H1 (cell line): Measurements from ENCODE around the gene EXOC2. TPM values are rescaled to one million over a fixed set of nuclear protein-coding genes. Genes with fewer than 3 reads are reported as not detected.

Source experiments
- CTCF ChIA-PET: fragments of 300-600 bp; sonication (Branson Sonifier 250); formaldehyde crosslinking; loops from one replicate; lab custom pipeline; 2021; ENCODE audit not compliant: partially characterized antibody; lab: Charles Lee
- POLR2A ChIA-PET: fragments of 300-600 bp; sonication (Branson Sonifier 250); formaldehyde crosslinking; loops from one replicate; lab custom pipeline; 2021; ENCODE audit warnings: inconsistent platforms; ENCODE audit not compliant: partially characterized antibody; lab: Charles Lee
- DNase-seq, 2 experiments: peaks; one replicate each; pipeline versions ENCODE4 v3.0.0 to v3.0.0-alpha.2; 2010 to 2022; ENCODE audit warnings: low spot score in 2 of 2, low read depth in 1 of 2, mixed read lengths in 1 of 2
- FAIRE-seq: peaks from 2 replicates; lab custom pipeline; 2011; peaks lifted over from hg19 to GRCh38; lab: Jason Lieb, UNC
- H2AFZ ChIP-seq: 2 replicates; pipeline ENCODE4 v1.8.1; 2012; ENCODE audit warnings: low read length, inconsistent platforms
- H2AK5ac ChIP-seq: 2 replicates; pipeline ENCODE4 v1.6.1; 2013; ENCODE audit warnings: low read depth, low read length
- H2BK120ac ChIP-seq: replicated peaks from 2 replicates; pipeline ENCODE3; 2013; ENCODE audit warnings: low read depth, low read length, inconsistent platforms
- H2BK12ac ChIP-seq: 2 replicates; pipeline ENCODE4 v1.6.1; 2013; ENCODE audit warnings: low read depth, low read length
- H2BK15ac ChIP-seq: 2 replicates; pipeline ENCODE4 v1.6.1; 2013; ENCODE audit warnings: low read length
- H2BK20ac ChIP-seq: 2 replicates; pipeline ENCODE4 v1.6.1; 2013; ENCODE audit warnings: low read length
- H2BK5ac ChIP-seq: 2 replicates; pipeline ENCODE4 v1.6.1; 2013; ENCODE audit warnings: low read depth, low read length
- H3K14ac ChIP-seq: 2 replicates; pipeline ENCODE4 v1.6.1; 2013; ENCODE audit warnings: inconsistent platforms; ENCODE audit not compliant: insufficient read length
- H3K18ac ChIP-seq: 2 replicates; pipeline ENCODE4 v1.6.1; 2013; ENCODE audit warnings: low read length; ENCODE audit errors: extremely low read depth
- H3K23ac ChIP-seq: 2 replicates; pipeline ENCODE4 v1.6.1; 2013; ENCODE audit warnings: inconsistent platforms; ENCODE audit not compliant: insufficient read length
- H3K23me2 ChIP-seq: 2 replicates; pipeline ENCODE4 v1.6.1; 2013; ENCODE audit warnings: low read depth, low read length
- H3K27ac ChIP-seq: 2 replicates; pipeline ENCODE4 v1.6.1; 2011; ENCODE audit warnings: low read depth, low read length, inconsistent platforms
- H3K27me3 ChIP-seq, 4 experiments: replicated peaks in 1 of 4; 1 replicate in 1 of 4; 2 replicates in 3 of 4; pipeline versions ENCODE4 v1.6.1 to v1.8.1; 2011 to 2013; ENCODE audit warnings: low read length in 3 of 4, mild to moderate bottlenecking in 3 of 4, inconsistent platforms in 2 of 4, mixed read lengths in 2 of 4, moderate library complexity in 1 of 4; ENCODE audit not compliant: control insufficient read depth in 3 of 4, insufficient read depth in 3 of 4; ENCODE audit errors: extremely low read depth in 1 of 4
- H3K36me3 ChIP-seq, 4 experiments: 2 replicates each; pipeline versions ENCODE4 v1.6.1 to v1.8.1; 2011 to 2013; ENCODE audit warnings: mild to moderate bottlenecking in 4 of 4, low read length in 3 of 4, moderate library complexity in 2 of 4, control low read depth in 1 of 4, inconsistent platforms in 1 of 4; ENCODE audit not compliant: insufficient read depth in 4 of 4, control insufficient read depth in 2 of 4
- H3K4ac ChIP-seq: replicated peaks from 2 replicates; pipeline ENCODE3; 2013; ENCODE audit warnings: low read length, low read depth, mixed read lengths, inconsistent platforms; ENCODE audit not compliant: insufficient read length
- H3K4me1 ChIP-seq, 4 experiments: replicated peaks in 1 of 4; 1 replicate in 1 of 4; 2 replicates in 3 of 4; pipeline versions ENCODE4 v1.6.1 to v1.8.1; 2011 to 2013; ENCODE audit warnings: low read length in 3 of 4, inconsistent platforms in 2 of 4, mixed read lengths in 1 of 4; ENCODE audit not compliant: insufficient read depth in 4 of 4, control insufficient read depth in 3 of 4
- H3K4me2 ChIP-seq, 2 experiments: 2 replicates each; pipeline versions ENCODE4 v1.6.1 to v1.8.1; 2011 to 2013; ENCODE audit warnings: low read depth in 2 of 2, low read length in 2 of 2, control low read depth in 1 of 2, inconsistent platforms in 1 of 2, mild to moderate bottlenecking in 1 of 2; ENCODE audit not compliant: insufficient read depth in 1 of 2
- H3K4me3 ChIP-seq, 4 experiments: fragments of 200-600, 300-600 bp in 1 of 4; sonication (generic), shearing (Covaris generic), sonication (Bioruptor Twin) in 1 of 4; 2 replicates each; pipeline versions ENCODE4 v1.5.1 to v1.8.1; 2011 to 2016; ENCODE audit warnings: low read length in 4 of 4, low read depth in 3 of 4, control low read depth in 2 of 4, inconsistent platforms in 2 of 4, mild to moderate bottlenecking in 2 of 4, mixed read lengths in 1 of 4, moderate library complexity in 1 of 4; ENCODE audit not compliant: insufficient read depth in 2 of 4; ENCODE audit errors: extremely low read depth in 1 of 4
- H3K56ac ChIP-seq: replicated peaks from 2 replicates; pipeline ENCODE3; 2013; ENCODE audit warnings: low read depth, mild to moderate bottlenecking, mixed read lengths, low read length, inconsistent platforms; ENCODE audit not compliant: insufficient read length
- H3K79me1 ChIP-seq: 2 replicates; pipeline ENCODE4 v1.6.1; 2013; ENCODE audit warnings: low read depth, low read length, control low read depth
- H3K79me2 ChIP-seq, 2 experiments: 2 replicates each; pipeline versions ENCODE4 v1.6.1 to v1.8.1; 2012 to 2013; ENCODE audit warnings: low read length in 2 of 2, mild to moderate bottlenecking in 2 of 2, inconsistent platforms in 1 of 2; ENCODE audit not compliant: insufficient read depth in 2 of 2, control insufficient read depth in 1 of 2
- H3K9ac ChIP-seq, 4 experiments: replicated peaks in 1 of 4; 1 replicate in 1 of 4; 2 replicates in 3 of 4; pipeline versions ENCODE4 v1.6.1 to v1.8.1; 2011 to 2013; ENCODE audit warnings: low read depth in 3 of 4, low read length in 3 of 4, control low read depth in 2 of 4, mild to moderate bottlenecking in 2 of 4, moderate library complexity in 2 of 4, inconsistent platforms in 1 of 4; ENCODE audit errors: extremely low read depth in 1 of 4
- H3K9me3 ChIP-seq, 2 experiments: 2 replicates each; pipeline versions ENCODE4 v1.6.1 to v1.8.1; 2012 to 2013; ENCODE audit warnings: mild to moderate bottlenecking in 2 of 2, moderate library complexity in 2 of 2, control low read depth in 1 of 2, inconsistent platforms in 1 of 2, low read depth in 1 of 2, low read length in 1 of 2, mixed read lengths in 1 of 2; ENCODE audit not compliant: insufficient read depth in 2 of 2
- H4K20me1 ChIP-seq, 2 experiments: replicated peaks in 1 of 2; 2 replicates each; pipeline versions ENCODE3 to v1.8.1; 2011 to 2013; ENCODE audit warnings: inconsistent platforms in 2 of 2, low read length in 2 of 2, mild to moderate bottlenecking in 1 of 2; ENCODE audit not compliant: insufficient read depth in 2 of 2, control insufficient read depth in 1 of 2
- H4K5ac ChIP-seq: 2 replicates; pipeline ENCODE4 v1.6.1; 2013; ENCODE audit warnings: low read length, low read depth, mixed read lengths, inconsistent platforms; ENCODE audit not compliant: insufficient read length
- H4K8ac ChIP-seq: 2 replicates; pipeline ENCODE4 v1.8.0; 2013; ENCODE audit warnings: mild to moderate bottlenecking, moderate library complexity, low read length, inconsistent platforms; ENCODE audit not compliant: insufficient read depth; ENCODE audit errors: extremely low read depth
- H4K91ac ChIP-seq: replicated peaks from 2 replicates; pipeline ENCODE3; 2013; ENCODE audit warnings: low read length, mixed read lengths, inconsistent platforms; ENCODE audit not compliant: insufficient read length
- BCL11A ChIP-seq, 2 experiments: IDR thresholded peaks; one replicate each; pipeline ENCODE4 v1.6.1; 2011; ENCODE audit warnings: low read depth in 2 of 2, low read length in 2 of 2, mild to moderate bottlenecking in 2 of 2
- CHD2 ChIP-seq: IDR thresholded peaks from 2 replicates; pipeline ENCODE4 v1.6.1; 2012; ENCODE audit warnings: low read length, improper control_type of control experiment
- EGR1 ChIP-seq: IDR thresholded peaks from 2 replicates; pipeline ENCODE4 v1.6.1; 2011; ENCODE audit warnings: low read depth, low read length, borderline replicate concordance
- EP300 ChIP-seq, 2 experiments: IDR thresholded peaks; 1 replicate in 1 of 2; 2 replicates in 1 of 2; pipeline ENCODE4 v1.6.1; 2011 to 2012; ENCODE audit warnings: low read depth in 2 of 2, low read length in 2 of 2, mild to moderate bottlenecking in 2 of 2, borderline replicate concordance in 1 of 2, inconsistent platforms in 1 of 2, moderate library complexity in 1 of 2
- FOSL1 ChIP-seq: IDR thresholded peaks from 2 replicates; pipeline ENCODE4 v1.6.1; 2011; ENCODE audit warnings: mild to moderate bottlenecking, low read depth, low read length, moderate library complexity; ENCODE audit not compliant: insufficient read depth
- NANOG ChIP-seq: IDR thresholded peaks from 2 replicates; pipeline ENCODE4 v1.6.1; 2011; ENCODE audit warnings: low read length, low read depth, mild to moderate bottlenecking, inconsistent platforms; ENCODE audit not compliant: insufficient read depth, poor library complexity, severe bottlenecking
- RAD21 ChIP-seq, 2 experiments: IDR thresholded peaks in 1 of 2; conservative IDR thresholded peaks in 1 of 2; 2 replicates each; pipeline ENCODE4 v1.6.1; 2011; ENCODE audit warnings: low read depth in 2 of 2, low read length in 2 of 2, improper control_type of control experiment in 1 of 2, inconsistent platforms in 1 of 2, mild to moderate bottlenecking in 1 of 2, moderate library complexity in 1 of 2
- RBBP5 ChIP-seq: IDR thresholded peaks from 2 replicates; pipeline ENCODE4 v1.7.1; 2012; ENCODE audit warnings: low read depth, mild to moderate bottlenecking, inconsistent platforms, low read length, moderate library complexity, borderline replicate concordance
- SIRT6 ChIP-seq: IDR thresholded peaks from one replicate; pipeline ENCODE4 v1.7.1; 2012; ENCODE audit warnings: low read length, inconsistent platforms
- SRF ChIP-seq: IDR thresholded peaks from 2 replicates; pipeline ENCODE4 v1.6.1; 2011; ENCODE audit warnings: mild to moderate bottlenecking, low read depth, low read length, moderate library complexity
- SUZ12 ChIP-seq: fragments of 200-600 bp; sonication (generic); IDR thresholded peaks from 2 replicates; pipeline ENCODE4 v1.6.1; 2012; ENCODE audit warnings: mild to moderate bottlenecking, inconsistent platforms, low read length, moderate library complexity, mixed read lengths
- TBP ChIP-seq: IDR thresholded peaks from 2 replicates; pipeline ENCODE4 v1.6.1; 2011; ENCODE audit warnings: low read depth, low read length, improper control_type of control experiment
- WGBS, 2 experiments: shearing (Covaris generic) in 1 of 2; methylation state at CpG; one replicate each; pipeline versions ENCODE4 v1.1.6 to v1.1.7; 2013 to 2015; ENCODE audit warnings: low lambda C conversion rate in 2 of 2, mixed read lengths in 2 of 2, inconsistent platforms in 1 of 2, low coverage in 1 of 2, missing lambda C conversion rate in 1 of 2; ENCODE audit not compliant: insufficient replicate concordance in 2 of 2, insufficient coverage in 1 of 2, insufficient read length in 1 of 2; ENCODE audit errors: extremely low coverage in 1 of 2, missing lambda C conversion rate in 1 of 2; 5-methylcytosine and 5-hydroxymethylcytosine counted together
- polyA plus RNA-seq, 7 experiments: library from polyadenylated mRNA; depleted of rRNA in 3 of 7; stranded (reverse) in 5 of 7; unstranded in 2 of 7; fragments of >200 nt in 5 of 7; fragments of 200-250 nt in 2 of 7; gene quantifications; 1 replicate in 5 of 7; 2 replicates in 1 of 7; 4 replicates in 1 of 7; pipeline versions ENCODE4 v1.2.1 to v1.2.3, GENCODE V29; 2011 to 2013; ENCODE audit warnings: missing spikeins in 2 of 7, mixed read lengths in 2 of 7
- total RNA-seq: library from RNA; stranded (reverse); fragmentation: NEBNext Ultra II Directional; extraction: Animal tissue kit (Norgen Biotek cat#: 25700); gene quantifications from 2 replicates; pipeline ENCODE4 v1.2.1, GENCODE V29; 2021
- TF ChIP-seq, protein P1 (sequence below): IDR thresholded peaks from 2 replicates; pipeline ENCODE4 v1.6.1; 2011; ENCODE audit warnings: low read length, improper control_type of control experiment

EXOC2 gene
- total and polyA plus RNA-seq, 2 of the 8 experiments (the other 6 are each of a cell fraction or from before 2014, with no cell fraction given): 25.5 to 44.4 TPM

DNA sequence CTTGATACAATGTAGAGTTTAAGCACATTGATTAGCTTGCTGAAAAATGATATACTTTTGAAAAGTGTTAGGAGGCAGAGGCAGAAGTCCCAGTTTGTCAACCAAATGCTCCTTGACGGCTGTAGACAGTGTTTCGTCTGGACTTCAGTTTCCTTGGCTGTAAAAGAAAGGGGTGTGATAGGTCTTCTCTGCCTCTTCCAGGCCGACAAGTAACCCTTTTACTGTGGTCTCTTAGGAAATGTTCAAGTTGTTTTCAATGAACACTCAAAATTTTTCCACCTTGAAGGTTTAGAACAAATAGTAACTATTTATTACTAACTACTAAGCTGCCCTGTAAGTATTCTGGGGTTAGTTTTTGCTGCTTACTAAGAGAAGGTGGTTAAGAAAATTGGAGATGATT is 179.0 kb downstream of the EXOC2 start:
- H2BK12ac ChIP-seq: no peak overlapping the region
- H3K4ac ChIP-seq: no peak overlapping the region
- no peak for FAIRE-seq
- H4K5ac ChIP-seq: no peak overlapping the region
- no peaks in the 10 kb centered on the region for H3K27me3 ChIP-seq
- CTCF ChIA-PET: interaction anchor here (1.2 kb wide), 1 partner anchor 11 kb away, joined by 3 read pairs; no protein-coding TSS in a partner anchor
- no peak overlapping the region for H3K27ac ChIP-seq
- H2BK120ac ChIP-seq: no peak overlapping the region
- no peak overlapping the region for H4K8ac ChIP-seq
- 90% methylated on average over 3 of the region's 3 CpGs; no CpG with 5 or more reads in 1 of the 2 experiments for WGBS, 2 experiments
- no peak overlapping the region for H2AFZ ChIP-seq
- H3K36me3 ChIP-seq: no peaks in the 10 kb centered on the region; a peak in 1 of 8 replicates
- H2BK5ac ChIP-seq: no peak overlapping the region
- no peak overlapping the region for H2BK20ac ChIP-seq
- H3K4me2 ChIP-seq: no peak overlapping the region
- peaks cover 0 to 9% (median under 1%) of the 10 kb centered on the region in 4 experiments; a peak in 2 of 7 replicates for H3K4me1 ChIP-seq
- peaks cover 2% of the 10 kb centered on the region; the same call in 1 of the 2 replicates for H3K79me1 ChIP-seq
- H2BK15ac ChIP-seq: no peak overlapping the region
- no peaks in the 10 kb centered on the region; a peak in 1 of 4 replicates for H3K9me3 ChIP-seq
- H3K56ac ChIP-seq: no peak overlapping the region
- no peak overlapping the region for H3K9ac ChIP-seq
- H3K79me2 ChIP-seq: no peaks in the 10 kb centered on the region
- H3K18ac ChIP-seq: no peak overlapping the region
- H4K91ac ChIP-seq: no peak overlapping the region
- POLR2A ChIA-PET: no interaction called here
- no peak overlapping the region for H3K14ac ChIP-seq
- H3K4me3 ChIP-seq: no peak overlapping the region
- no peaks in the 10 kb centered on the region; the same call in 1 of the 2 replicates for H3K23me2 ChIP-seq
- no peak overlapping the region for H3K23ac ChIP-seq
- H4K20me1 ChIP-seq: peaks cover 2 to 3% of the 10 kb centered on the region in 2 experiments
- H2AK5ac ChIP-seq: no peak overlapping the region
- no peak for DNase-seq
- TF ChIP-seq SUZ12 (no peak), RAD21 (IDR thresholded peaks at IDR 0.05 in 1 of 2, conservative IDR thresholded peaks at IDR 0.05 in 1 of 2; ENCODE audit: low read depth in 2 of 2, low read length in 2 of 2) (no peak), RBBP5 (no peak), BCL11A (IDR thresholded peaks at IDR 0.05; ENCODE audit: low read depth in 2 of 2, low read length in 2 of 2) (no peak), EP300 (IDR thresholded peaks at IDR 0.05; ENCODE audit: borderline replicate concordance in 1 of 2, low read depth in 2 of 2, low read length in 2 of 2) (no peak), NANOG (no peak), SIRT6 (no peak), FOSL1 (no peak), TBP (no peak), EGR1 (no peak), CHD2 (no peak), SRF (no peak)
- TF ChIP-seq, protein P1, sequence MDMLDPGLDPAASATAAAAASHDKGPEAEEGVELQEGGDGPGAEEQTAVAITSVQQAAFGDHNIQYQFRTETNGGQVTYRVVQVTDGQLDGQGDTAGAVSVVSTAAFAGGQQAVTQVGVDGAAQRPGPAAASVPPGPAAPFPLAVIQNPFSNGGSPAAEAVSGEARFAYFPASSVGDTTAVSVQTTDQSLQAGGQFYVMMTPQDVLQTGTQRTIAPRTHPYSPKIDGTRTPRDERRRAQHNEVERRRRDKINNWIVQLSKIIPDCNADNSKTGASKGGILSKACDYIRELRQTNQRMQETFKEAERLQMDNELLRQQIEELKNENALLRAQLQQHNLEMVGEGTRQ: no peak
